ENCODE results near the gene PJA2. TPM values are rescaled to one million over a fixed set of nuclear protein-coding genes. Genes with fewer than 3 reads are reported as not detected.
A peak's percentile ranks its signal among the peaks of the same experiment; 100 is the strongest.

PJA2 gene
- total and polyA plus RNA-seq, 11 donors, result 19.0 to 108 (median 85.3) TPM

- no peak for ATAC-seq
- Histone ChIP-seq H3K27ac (no peak overlapping the region), H3K9me3 (no peaks in the 10 kb centered on the region), H3K4me3 (no peak overlapping the region), H3K27me3 (no peaks in the 10 kb centered on the region), H3K36me3 (peaks cover 0 to 62% (median 53%) of the 10 kb centered on the region in 9 donors), H3K4me1 (peaks cover 0 to 33% (median 10%) of the 10 kb centered on the region in 12 donors)
- no peak for DNase-seq
- WGBS, 4 donors, result 97 to 100% (median 100%) methylated on average over 1 of the region's 1 CpG
- TF ChIP-seq CTCF (IDR thresholded peaks at IDR 0.05) (no peak), POLR2A (IDR thresholded peaks at IDR 0.05) (no peak)
- intact Hi-C loops (cut with DNase I), result loop anchor here in 1 of 10 donors (10.0 kb wide), 1 partner anchor 549 kb away; no protein-coding TSS in a partner anchor
Measured at GRCh38 chr5:109334056-109334455, 75.7 kb downstream of the PJA2 start.

- Histone ChIP-seq H3K9me3 (no peaks in the 10 kb centered on the region), H3K27ac (peak overlapping the region in 1 of 12 donors; percentile 52), H3K4me1 (peaks cover 0 to 21% (median 0%) of the 10 kb centered on the region in 12 donors), H3K27me3 (no peaks in the 10 kb centered on the region), H3K36me3 (peaks cover 0 to 28% (median 21%) of the 10 kb centered on the region in 9 donors), H3K4me3 (no peak overlapping the region)
- intact Hi-C loops (cut with DNase I), result loop anchor here in 1 of 10 donors (10.0 kb wide), 1 partner anchor 545 kb away; no protein-coding TSS in a partner anchor
- no peak for DNase-seq
- 76 to 88% (median 80%) methylated on average over 4 of the region's 4 CpGs for WGBS, 4 donors
- peak in 3 of 4 donors; percentile 55 to 81 (median 78) for ATAC-seq
- TF ChIP-seq POLR2A (IDR thresholded peaks at IDR 0.05) (no peak), CTCF (IDR thresholded peaks at IDR 0.05) (no peak)
Measured at GRCh38 chr5:109329333-109330237, 80.2 kb downstream of the PJA2 start.

- intact Hi-C loops (cut with DNase I), result no loop called here
- Histone ChIP-seq H3K4me3 (no peak overlapping the region), H3K9me3 (no peaks in the 10 kb centered on the region), H3K4me1 (peaks cover 0 to 25% (median 0%) of the 10 kb centered on the region in 12 donors), H3K27me3 (no peaks in the 10 kb centered on the region), H3K27ac (peak overlapping the region in 1 of 12 donors; percentile 52), H3K36me3 (peaks cover 0 to 18% (median 13%) of the 10 kb centered on the region in 9 donors)
- ATAC-seq, result no peak
- DNase-seq, result no peak
- TF ChIP-seq POLR2A (IDR thresholded peaks at IDR 0.05), result no peak
- no peak for TF ChIP-seq CTCF (IDR thresholded peaks at IDR 0.05)
- WGBS, 4 donors, result 66 to 78% (median 76%) methylated on average over 1 of the region's 1 CpG
Measured at GRCh38 chr5:109328626-109329025, 81.1 kb downstream of the PJA2 start.

- H3K27ac ChIP-seq, result peak overlapping the region in 1 of 12 donors; percentile 58
- H3K36me3 ChIP-seq, result peaks cover 0 to 10% (median 3%) of the 10 kb centered on the region in 9 donors
- DNase-seq (no peak), ATAC-seq (no peak)
- 78 to 99% (median 90%) methylated on average over 3 of the region's 3 CpGs for WGBS, 4 donors
- H3K4me1 ChIP-seq, result peaks cover 0 to 25% (median 0%) of the 10 kb centered on the region in 12 donors
- no peak overlapping the region for H3K4me3 ChIP-seq
- intact Hi-C loops (cut with DNase I), result no loop called here
- H3K9me3 ChIP-seq, result no peaks in the 10 kb centered on the region
- TF ChIP-seq CTCF (IDR thresholded peaks at IDR 0.05) (no peak), POLR2A (IDR thresholded peaks at IDR 0.05) (no peak)
- no peaks in the 10 kb centered on the region for H3K27me3 ChIP-seq
Measured at GRCh38 chr5:109327570-109327969, 82.2 kb downstream of the PJA2 start.

All from heart left ventricle (tissue), 16 donors.